ENCODE measurements around the gene ABHD14A. TPM values are rescaled to one million over a fixed set of nuclear protein-coding genes. Genes with fewer than 3 reads are reported as not detected.

The ABHD14A gene
- 17.0 TPM for total RNA-seq

DNA sequence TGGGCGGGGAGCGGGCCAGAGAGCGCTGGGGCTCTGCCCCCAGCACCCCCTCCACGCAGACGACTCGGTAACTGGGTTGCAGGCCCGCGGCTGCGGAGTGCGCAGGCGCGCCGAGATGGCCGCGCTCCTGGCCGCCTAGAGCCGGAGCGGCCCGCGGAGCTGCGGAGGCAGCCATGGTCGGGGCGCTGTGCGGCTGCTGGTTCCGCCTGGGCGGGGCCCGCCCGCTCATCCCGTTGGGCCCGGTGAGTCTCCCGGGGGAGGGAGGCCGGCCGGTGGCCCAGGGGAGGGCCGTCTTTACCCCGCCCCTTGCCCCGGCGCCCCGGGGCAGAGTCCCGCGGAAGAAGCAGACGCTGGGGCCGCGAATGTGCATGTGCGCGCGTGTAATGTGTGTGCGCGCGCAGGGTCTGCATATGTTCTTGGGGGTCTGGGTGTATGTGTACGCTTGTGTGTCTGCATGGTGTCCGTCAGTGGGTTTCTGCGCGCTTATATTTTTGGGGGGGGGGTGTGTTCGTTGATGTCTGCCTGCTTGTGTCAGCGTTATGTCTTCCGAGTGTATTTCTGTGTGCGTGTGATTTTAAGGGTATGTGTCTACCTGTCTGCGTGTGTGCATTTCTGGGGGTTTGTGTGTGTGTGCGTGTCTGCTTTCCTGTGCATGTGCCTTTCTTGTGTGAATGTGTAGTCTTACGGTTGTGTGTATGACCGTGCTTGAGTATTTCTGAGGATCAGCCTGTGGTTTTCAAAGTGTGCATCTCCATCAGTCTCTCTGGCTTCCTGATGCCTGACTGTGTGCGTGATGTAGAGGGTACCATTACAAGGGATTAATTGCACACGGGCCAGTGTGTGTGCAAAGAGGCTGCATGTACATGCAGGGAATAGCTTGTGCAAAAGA is at the start of gene ABHD14A:
Gene ABHD14A (plus strand): TSS at position 102 of the 889 bp plus-strand sequence. CDS start 72 bp downstream, at position 174.

GRCh38 chr3:51941798-51942602 is 32.9 kb upstream of the ABHD14A start, which contains the start of the genes PARP3 and RRP9:
TSS of gene PARP3 (plus strand) at chr3:51942363. CDS start at chr3:51943356, 993 bp downstream.
TSS of gene RRP9 (minus strand) at chr3:51941904. CDS start at chr3:51941867, 37 bp downstream.

DNA sequence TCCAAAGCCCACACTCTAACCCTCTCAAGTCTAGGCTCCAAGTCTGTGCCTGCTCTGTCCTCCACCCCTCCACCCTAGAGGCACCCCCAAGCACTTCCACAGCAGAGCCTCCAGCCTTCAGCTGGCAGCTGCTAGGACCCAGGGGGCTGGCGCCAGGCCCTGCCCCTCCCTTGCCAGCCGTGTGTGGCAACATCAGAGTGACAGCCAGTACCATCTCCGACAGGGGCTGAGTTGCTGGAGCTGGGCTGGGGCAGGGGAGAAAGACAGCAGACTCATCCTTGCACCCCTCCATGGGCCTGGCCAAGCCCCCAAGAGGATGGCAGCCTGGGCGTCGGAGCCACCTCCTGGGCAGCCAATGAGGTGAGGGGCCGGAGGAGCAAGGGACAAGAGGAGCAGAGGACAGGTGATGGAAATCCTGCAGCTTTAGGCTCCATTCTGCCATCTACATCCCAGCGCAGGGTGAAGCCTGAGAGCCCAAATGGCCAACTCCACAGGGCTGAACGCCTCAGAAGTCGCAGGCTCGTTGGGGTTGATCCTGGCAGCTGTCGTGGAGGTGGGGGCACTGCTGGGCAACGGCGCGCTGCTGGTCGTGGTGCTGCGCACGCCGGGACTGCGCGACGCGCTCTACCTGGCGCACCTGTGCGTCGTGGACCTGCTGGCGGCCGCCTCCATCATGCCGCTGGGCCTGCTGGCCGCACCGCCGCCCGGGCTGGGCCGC is 19.5 kb upstream of the ABHD14A start, which contains the start of gene GPR62:
Gene GPR62 (plus strand): TSS at position 207 of the 718 bp plus-strand sequence. CDS start 272 bp downstream, at position 479.

DNA sequence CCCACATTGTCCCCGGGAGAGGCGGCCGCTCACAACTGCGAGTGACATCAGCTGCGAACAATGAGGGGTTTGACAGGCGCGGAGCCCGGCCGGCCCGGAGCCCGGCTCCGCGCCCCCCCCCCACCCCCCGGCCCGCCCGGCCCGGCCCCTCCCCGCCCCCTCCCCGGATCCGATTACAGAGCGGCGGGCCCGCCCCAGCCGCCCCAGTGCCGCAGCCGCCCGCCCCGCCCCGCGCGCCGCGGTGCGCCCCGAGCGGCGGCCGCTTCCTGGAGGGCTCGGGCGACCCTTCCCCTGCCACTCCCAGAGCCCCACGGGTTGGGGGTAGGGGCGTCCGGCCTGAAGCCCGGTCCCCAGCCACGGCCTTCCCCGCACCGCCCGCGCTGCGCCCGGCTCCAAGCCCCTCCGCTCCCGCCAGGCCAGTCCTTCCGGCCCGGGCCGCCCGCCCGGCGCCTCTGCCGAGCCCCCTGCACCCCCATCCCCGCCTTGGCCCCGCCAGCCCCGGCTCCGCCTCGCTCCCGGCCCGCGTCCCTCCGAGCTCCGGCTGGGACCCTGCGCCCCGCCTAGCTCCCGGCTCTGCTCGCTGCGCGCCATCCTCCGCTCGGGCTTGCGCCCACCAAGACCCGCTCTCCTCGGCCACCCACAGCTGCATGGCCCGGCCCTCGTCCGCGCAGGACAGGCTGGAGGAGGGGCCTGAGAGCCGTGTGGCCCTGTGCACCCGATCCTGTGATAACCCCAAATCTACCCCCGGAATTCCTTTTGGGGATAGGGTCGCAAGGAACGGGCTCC is 7.3 kb upstream of the ABHD14A start, which contains the start of gene PCBP4:
Gene PCBP4 (minus strand): TSS at position 71 of the 786 bp plus-strand sequence. CDS start 6,214 bp downstream, outside the sequence.

DNA sequence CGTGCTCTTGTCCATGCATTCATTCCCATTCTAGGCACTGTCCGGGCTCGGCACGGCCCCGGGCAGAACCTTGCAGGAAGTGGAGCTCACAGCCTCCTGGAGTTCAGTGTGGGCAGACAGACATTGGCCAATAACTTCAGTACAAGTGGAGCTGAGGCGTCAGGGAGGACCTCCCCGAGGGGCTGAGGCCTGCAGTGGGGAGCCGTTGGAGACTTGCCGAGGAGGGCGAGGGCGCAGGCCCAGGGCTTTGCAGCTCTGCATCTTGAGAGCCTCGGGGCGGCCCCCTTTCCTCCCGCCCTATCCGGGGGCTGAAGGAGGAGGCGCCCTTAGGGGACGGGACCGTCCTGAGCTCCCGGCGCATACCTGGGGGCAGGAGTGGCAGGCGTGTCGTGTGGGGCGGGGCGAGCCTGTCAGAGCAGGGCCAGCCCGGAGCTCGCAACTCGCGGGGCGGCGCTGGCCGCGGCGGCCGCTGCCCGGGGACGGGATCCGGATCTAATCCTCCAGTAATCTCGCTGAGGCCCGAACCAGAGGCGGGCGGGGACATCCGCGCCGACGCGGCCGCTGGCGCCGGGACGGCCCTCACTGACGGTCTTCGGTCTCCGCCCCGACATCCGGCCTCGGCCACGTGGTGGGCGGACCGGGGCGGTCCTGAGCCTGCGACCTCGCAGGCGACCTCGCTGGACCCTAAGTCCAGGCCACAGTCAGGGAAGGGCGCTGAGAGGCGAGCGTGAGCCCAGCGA is 8.1 kb downstream of the ABHD14A start, which contains the start of gene ACY1:
Gene ACY1 (plus strand): TSS at position 698 of the 740 bp plus-strand sequence. CDS start 530 bp downstream, outside the sequence.

DNA sequence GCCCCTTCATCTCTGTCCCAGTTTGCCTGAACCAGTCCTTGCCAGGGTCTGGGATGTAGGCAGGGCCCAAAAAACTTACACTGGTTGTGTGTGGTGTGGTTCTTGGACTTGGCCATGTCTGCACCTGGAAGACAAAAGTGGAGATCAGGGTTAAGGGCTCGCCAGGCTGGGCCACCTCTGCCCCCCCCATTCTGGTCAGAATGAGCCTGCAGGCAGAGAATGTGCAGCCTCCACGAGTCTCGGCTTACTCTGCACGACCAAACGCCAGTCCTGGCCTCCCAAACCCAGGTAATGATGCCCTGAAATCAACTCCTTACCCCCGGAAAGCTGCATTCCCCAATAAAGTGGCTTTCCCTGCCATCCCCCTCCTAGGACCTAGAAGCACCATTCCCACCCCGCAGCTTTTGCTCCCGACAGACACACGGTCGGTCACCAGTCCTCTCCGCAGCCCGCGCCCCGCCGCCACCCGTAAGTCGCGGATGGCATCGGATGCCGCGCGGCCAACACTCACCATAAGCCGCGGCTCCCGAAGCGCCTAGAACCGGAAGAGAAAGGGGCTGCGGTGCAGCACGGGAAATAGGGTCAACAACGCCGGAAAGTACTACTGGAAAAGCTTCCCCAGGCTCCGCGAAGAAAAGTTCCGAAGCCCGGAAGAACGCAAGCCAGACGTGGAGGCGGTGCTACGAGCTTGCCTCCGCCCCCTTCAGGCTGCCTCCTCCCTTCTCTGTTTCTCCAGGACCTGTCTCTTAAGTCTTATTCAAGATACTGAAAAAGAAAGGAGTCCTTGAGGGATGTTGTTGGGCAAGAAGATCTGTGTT is 20.7 kb downstream of the ABHD14A start, which contains the start of gene RPL29:
Gene RPL29 (minus strand): TSS at position 550 of the 818 bp plus-strand sequence. CDS start 434 bp downstream, at position 116.

Small RNA genes within 50 kb of the gene (small RNA-seq; reads per million reads assigned to genes)
- gene AC115284.1 (ENCODE audit: low replicate concordance), result not detected

Other genes with a start within 250 kb of the ABHD14A start
- gene IQCF6, start 195.8 kb upstream of the ABHD14A start, total RNA-seq, result not detected
- gene IQCF2, start 113.4 kb upstream of the ABHD14A start, total RNA-seq, result not detected
- gene IQCF5, start 99.5 kb upstream of the ABHD14A start, total RNA-seq, result not detected
- not detected for gene IQCF1, start 71.7 kb upstream of the ABHD14A start, total RNA-seq
- gene RRP9, start 33.2 kb upstream of the ABHD14A start, total RNA-seq, result 14.7 TPM
- 20.0 TPM for gene PARP3, start 32.7 kb upstream of the ABHD14A start, total RNA-seq
- 0.06 TPM for gene GPR62, start 19.7 kb upstream of the ABHD14A start, total RNA-seq
- gene PCBP4, start 7.6 kb upstream of the ABHD14A start, total RNA-seq, result 46.2 TPM
- 54.7 TPM for gene ABHD14B, start 1.0 kb upstream of the ABHD14A start, total RNA-seq
- gene ACY1, start 8.5 kb downstream of the ABHD14A start, total RNA-seq, result 47.4 TPM
- 787 TPM for gene RPL29, start 20.8 kb downstream of the ABHD14A start, total RNA-seq
- 12.1 TPM for gene DUSP7, start 81.5 kb downstream of the ABHD14A start, total RNA-seq
- 7.1 TPM for gene POC1A, start 179.4 kb downstream of the ABHD14A start, total RNA-seq
- gene ALAS1, start 223.1 kb downstream of the ABHD14A start, total RNA-seq, result 41.9 TPM